ENCODE results near the gene VIT.

GRCh38 chr2:36662638-36663037 lies 33.9 kb upstream of the VIT start:
- TF ChIP-seq, protein P1, sequence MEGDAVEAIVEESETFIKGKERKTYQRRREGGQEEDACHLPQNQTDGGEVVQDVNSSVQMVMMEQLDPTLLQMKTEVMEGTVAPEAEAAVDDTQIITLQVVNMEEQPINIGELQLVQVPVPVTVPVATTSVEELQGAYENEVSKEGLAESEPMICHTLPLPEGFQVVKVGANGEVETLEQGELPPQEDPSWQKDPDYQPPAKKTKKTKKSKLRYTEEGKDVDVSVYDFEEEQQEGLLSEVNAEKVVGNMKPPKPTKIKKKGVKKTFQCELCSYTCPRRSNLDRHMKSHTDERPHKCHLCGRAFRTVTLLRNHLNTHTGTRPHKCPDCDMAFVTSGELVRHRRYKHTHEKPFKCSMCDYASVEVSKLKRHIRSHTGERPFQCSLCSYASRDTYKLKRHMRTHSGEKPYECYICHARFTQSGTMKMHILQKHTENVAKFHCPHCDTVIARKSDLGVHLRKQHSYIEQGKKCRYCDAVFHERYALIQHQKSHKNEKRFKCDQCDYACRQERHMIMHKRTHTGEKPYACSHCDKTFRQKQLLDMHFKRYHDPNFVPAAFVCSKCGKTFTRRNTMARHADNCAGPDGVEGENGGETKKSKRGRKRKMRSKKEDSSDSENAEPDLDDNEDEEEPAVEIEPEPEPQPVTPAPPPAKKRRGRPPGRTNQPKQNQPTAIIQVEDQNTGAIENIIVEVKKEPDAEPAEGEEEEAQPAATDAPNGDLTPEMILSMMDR (IDR thresholded peaks at IDR 0.05): no peak
- TF ChIP-seq POLR2A (IDR thresholded peaks at IDR 0.05): no peak

All from Peyer's patch (tissue), 4 donors.